Astrocyte (in vitro differentiated cells and primary cell): Measurements from ENCODE around the gene CCDC169. TPM values are rescaled to one million over a fixed set of nuclear protein-coding genes. Genes with fewer than 3 reads are reported as not detected.

Experiments used
- DNase-seq: peaks from one replicate; pipeline ENCODE4 v3.0.0-alpha.2; 2010; ENCODE audit warnings: low read depth
- FAIRE-seq: peaks from 2 replicates; lab custom pipeline; 2011; peaks lifted over from hg19 to GRCh38; lab: Jason Lieb, UNC
- H2AFZ ChIP-seq: 2 replicates; pipeline ENCODE4 v1.6.0; 2012; ENCODE audit warnings: low read depth, low read length, inconsistent platforms
- H3K27ac ChIP-seq: 2 replicates; pipeline ENCODE4 v1.5.1; 2011; ENCODE audit warnings: low read depth, low read length, inconsistent platforms
- H3K27me3 ChIP-seq: 2 replicates; pipeline ENCODE4 v1.6.0; 2011; ENCODE audit warnings: low read length, inconsistent platforms; ENCODE audit not compliant: insufficient read depth
- H3K36me3 ChIP-seq: 2 replicates; pipeline ENCODE4 v1.5.1; 2011; ENCODE audit warnings: low read length, inconsistent platforms; ENCODE audit not compliant: insufficient read depth
- H3K4me1 ChIP-seq: 2 replicates; pipeline ENCODE4 v1.5.1; 2011; ENCODE audit warnings: low read length, inconsistent platforms; ENCODE audit not compliant: insufficient read depth
- H3K4me2 ChIP-seq: 2 replicates; pipeline ENCODE4 v1.6.0; 2012; ENCODE audit warnings: low read length, inconsistent platforms
- H3K4me3 ChIP-seq: 2 replicates; pipeline ENCODE4 v1.5.1; 2011; ENCODE audit warnings: low read depth, mild to moderate bottlenecking, low read length, inconsistent platforms; ENCODE audit not compliant: insufficient read depth
- H3K79me2 ChIP-seq: 2 replicates; pipeline ENCODE4 v1.6.0; 2012; ENCODE audit warnings: mild to moderate bottlenecking, low read length, inconsistent platforms; ENCODE audit not compliant: insufficient read depth
- H3K9ac ChIP-seq: 2 replicates; pipeline ENCODE4 v1.6.0; 2012; ENCODE audit warnings: mild to moderate bottlenecking, low read length, inconsistent platforms
- H3K9me3 ChIP-seq: 2 replicates; pipeline ENCODE4 v1.5.1; 2012; ENCODE audit warnings: low read depth, mild to moderate bottlenecking, low read length, inconsistent platforms; ENCODE audit not compliant: insufficient read depth
- H4K20me1 ChIP-seq: 2 replicates; pipeline ENCODE4 v1.6.0; 2012; ENCODE audit warnings: low read length, inconsistent platforms; ENCODE audit not compliant: insufficient read depth
- H3K27ac Mint-ChIP-seq: one replicate; pipeline ENCODE4 v1.8.0; 2021; ENCODE audit warnings: mild to moderate bottlenecking, mixed read lengths; ENCODE audit not compliant: unreplicated experiment
- H3K27me3 Mint-ChIP-seq: one replicate; pipeline ENCODE4 v1.8.0; 2021; ENCODE audit warnings: low read depth, mixed read lengths; ENCODE audit not compliant: unreplicated experiment
- H3K36me3 Mint-ChIP-seq: one replicate; pipeline ENCODE4 v1.8.0; 2021; ENCODE audit warnings: low read depth, mixed read lengths; ENCODE audit not compliant: unreplicated experiment
- H3K4me1 Mint-ChIP-seq: one replicate; pipeline ENCODE4 v1.8.0; 2021; ENCODE audit warnings: low read depth, mixed read lengths; ENCODE audit not compliant: unreplicated experiment
- H3K4me3 Mint-ChIP-seq: one replicate; pipeline ENCODE4 v1.8.0; 2021; ENCODE audit warnings: mild to moderate bottlenecking, moderate library complexity, mixed read lengths; ENCODE audit not compliant: unreplicated experiment
- H3K9me3 Mint-ChIP-seq: one replicate; pipeline ENCODE4 v1.8.0; 2021; ENCODE audit warnings: mild to moderate bottlenecking, mixed read lengths; ENCODE audit not compliant: unreplicated experiment
- CTCF ChIP-seq: IDR thresholded peaks from 2 replicates; pipeline ENCODE4 v1.5.1; 2011; ENCODE audit warnings: low read depth, mild to moderate bottlenecking, inconsistent platforms, low read length, moderate library complexity; ENCODE audit not compliant: insufficient read depth
- EZH2 ChIP-seq: IDR thresholded peaks from 2 replicates; pipeline ENCODE4 v1.6.1; 2012; ENCODE audit warnings: mild to moderate bottlenecking, low read length, inconsistent platforms; ENCODE audit not compliant: insufficient read depth
- total RNA-seq: library from RNA; stranded (reverse); gene quantifications from 2 replicates; pipeline ENCODE4 v1.2.1, GENCODE V29; 2021

CCDC169 gene
- total RNA-seq, 1 donor from 2014 or later, result 0.98 TPM

DNA sequence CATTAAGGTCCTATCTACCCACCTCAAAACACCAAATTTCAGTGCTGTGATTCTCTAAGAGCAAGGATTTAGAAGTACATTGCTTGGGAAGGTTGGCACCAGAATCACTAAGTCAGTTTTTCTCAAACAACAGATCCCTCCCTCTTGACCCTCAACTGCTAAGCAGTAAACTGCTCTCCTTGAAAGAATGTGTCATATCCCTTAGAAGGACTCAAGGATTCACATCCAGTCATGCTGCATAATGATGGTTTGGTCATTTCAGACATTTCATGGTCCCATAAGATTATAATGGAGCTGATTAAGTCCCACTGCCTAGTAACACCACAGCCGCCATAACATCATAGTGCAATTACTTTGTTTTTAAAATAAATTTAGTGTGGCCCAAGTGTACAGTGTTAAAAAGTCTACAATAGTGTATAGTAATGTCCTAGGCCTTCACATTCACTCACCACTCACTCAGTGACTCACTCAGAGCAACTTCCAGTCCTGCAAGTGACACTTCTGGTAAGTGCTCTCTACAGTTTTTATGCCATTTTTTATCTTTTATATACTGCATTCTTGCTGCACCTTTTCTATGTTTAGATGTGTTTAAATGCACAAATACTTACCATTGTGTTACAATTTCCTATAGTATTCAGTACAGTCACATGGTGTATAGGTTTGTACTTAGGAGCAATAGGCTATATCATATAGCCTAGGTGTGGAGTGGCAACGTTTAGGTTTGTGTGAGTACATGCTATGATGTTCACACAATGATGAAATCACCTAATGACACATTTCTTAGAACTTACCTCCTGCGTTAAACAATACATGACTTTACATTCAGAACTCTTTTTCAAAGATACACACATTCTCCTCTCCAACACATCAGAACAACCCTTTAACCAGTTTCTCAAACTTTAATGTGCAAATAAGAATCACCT lies 15.7 kb upstream of the CCDC169 start:
- Histone ChIP-seq H3K4me3 (no peak overlapping the region), H4K20me1 (peaks cover 9% of the 10 kb centered on the region), H3K9me3 (no peaks in the 10 kb centered on the region), H3K4me1 (peaks cover 3% of the 10 kb centered on the region), H3K27me3 (no peaks in the 10 kb centered on the region), H2AFZ (no peak overlapping the region), H3K4me2 (no peak overlapping the region), H3K36me3 (peaks cover 41% of the 10 kb centered on the region), H3K79me2 (no peaks in the 10 kb centered on the region), H3K9ac (no peak overlapping the region), H3K27ac (no peak overlapping the region)
- Mint-ChIP-seq H3K27ac (peak overlapping the region; percentile 10), H3K9me3 (peaks cover 3% of the 10 kb centered on the region), H3K4me3 (no peak overlapping the region), H3K27me3 (no peaks in the 10 kb centered on the region), H3K4me1 (peaks cover 14% of the 10 kb centered on the region), H3K36me3 (peaks cover 22% of the 10 kb centered on the region)
- TF ChIP-seq CTCF (no peak), EZH2 (no peak)
- DNase-seq (no peak), FAIRE-seq (peak; percentile 39)

- Histone ChIP-seq H3K9me3 (no peaks in the 10 kb centered on the region), H3K79me2 (no peaks in the 10 kb centered on the region), H3K4me2 (no peak overlapping the region), H2AFZ (no peak overlapping the region), H3K4me1 (peaks cover 3% of the 10 kb centered on the region), H3K4me3 (no peak overlapping the region), H3K9ac (no peak overlapping the region), H3K27me3 (no peaks in the 10 kb centered on the region), H4K20me1 (peaks cover 9% of the 10 kb centered on the region), H3K36me3 (peaks cover 41% of the 10 kb centered on the region), H3K27ac (no peak overlapping the region)
- Mint-ChIP-seq H3K9me3 (peaks cover 3% of the 10 kb centered on the region), H3K27me3 (no peaks in the 10 kb centered on the region), H3K36me3 (peaks cover 12% of the 10 kb centered on the region), H3K4me3 (no peak overlapping the region), H3K4me1 (peaks cover 14% of the 10 kb centered on the region), H3K27ac (peak overlapping the region; percentile 82)
- DNase-seq (peak; percentile 12), FAIRE-seq (no peak)
- no peak for TF ChIP-seq CTCF
- no peak for TF ChIP-seq EZH2
Observed at GRCh38 chr13:36310417-36311108, 12.9 kb upstream of the CCDC169 start.
